HG02884 (cell line): ENCODE data around the gene PSG4.
"Not testable (repeated sequence)": the region's sequence is repeated elsewhere in the genome, so short reads cannot be mapped to it uniquely, and the experiment has no call there.

Experiments used
- ATAC-seq: cut with Tn5 transposase; IDR thresholded peaks from one replicate; pipeline ENCODE4 v1.9.1; 2021; ENCODE audit warnings: mild to moderate bottlenecking, moderate library complexity; ENCODE audit not compliant: unreplicated experiment

Gene PSG4

GRCh38 chr19:43205471-43206105 is at the start of gene PSG4:
Gene PSG4, minus strand, starts transcription at chr19:43205638. Its CDS starts 102 bp downstream, at chr19:43205536.
- ATAC-seq, result not testable (repeated sequence)

- ATAC-seq, result not testable (repeated sequence)
Observed at GRCh38 chr19:43251428-43251827, 46.0 kb upstream of the PSG4 start.

- ATAC-seq, result not testable (repeated sequence)
Observed at GRCh38 chr19:43250296-43250695, 44.9 kb upstream of the PSG4 start.

- ATAC-seq, result not testable (repeated sequence)
Observed at GRCh38 chr19:43248635-43249002, 43.2 kb upstream of the PSG4 start.

GRCh38 chr19:43247243-43247880 is 41.9 kb upstream of the PSG4 start:
- not testable (repeated sequence) for ATAC-seq

GRCh38 chr19:43245848-43246247 is 40.4 kb upstream of the PSG4 start:
- ATAC-seq, result not testable (repeated sequence)

GRCh38 chr19:43242211-43242610 is 36.8 kb upstream of the PSG4 start:
- not testable (repeated sequence) for ATAC-seq

GRCh38 chr19:43238213-43238612 is 32.8 kb upstream of the PSG4 start:
- ATAC-seq, result not testable (repeated sequence)

GRCh38 chr19:43235686-43236085 is 30.2 kb upstream of the PSG4 start:
- not testable (repeated sequence) for ATAC-seq

- no peak for ATAC-seq
Observed at GRCh38 chr19:43229315-43229714, 23.9 kb upstream of the PSG4 start.

- ATAC-seq, result not testable (repeated sequence)
Observed at GRCh38 chr19:43228730-43229129, 23.3 kb upstream of the PSG4 start.

GRCh38 chr19:43226986-43227385 is 21.5 kb upstream of the PSG4 start:
- ATAC-seq, result not testable (repeated sequence)

- no peak for ATAC-seq
Observed at GRCh38 chr19:43224855-43225253, 19.4 kb upstream of the PSG4 start.

- ATAC-seq, result not testable (repeated sequence)
Observed at GRCh38 chr19:43224201-43224854, 18.9 kb upstream of the PSG4 start.

- not testable (repeated sequence) for ATAC-seq
Observed at GRCh38 chr19:43221891-43222290, 16.5 kb upstream of the PSG4 start.

- not testable (repeated sequence) for ATAC-seq
Observed at GRCh38 chr19:43219136-43219535, 13.7 kb upstream of the PSG4 start.

GRCh38 chr19:43215881-43216280 is 10.4 kb upstream of the PSG4 start:
- ATAC-seq, result not testable (repeated sequence)

GRCh38 chr19:43207991-43208390 is 2.6 kb upstream of the PSG4 start:
- ATAC-seq, result no peak

GRCh38 chr19:43207174-43207573 is 1.7 kb upstream of the PSG4 start:
- not testable (repeated sequence) for ATAC-seq

- not testable (repeated sequence) for ATAC-seq
Observed at GRCh38 chr19:43203611-43204010, 1.8 kb downstream of the PSG4 start.

- not testable (repeated sequence) for ATAC-seq
Observed at GRCh38 chr19:43201891-43202290, 3.5 kb downstream of the PSG4 start.

GRCh38 chr19:43201337-43201801 is 4.1 kb downstream of the PSG4 start:
- not testable (repeated sequence) for ATAC-seq
